ENCODE measurements around the gene THAP9.
A peak's percentile ranks its signal among the peaks of the same experiment; 100 is the strongest.

Gene THAP9

GRCh38 chr4:82889287-82889686 is 11.2 kb upstream of the THAP9 start:
- Mint-ChIP-seq H3K4me1 (ENCODE audit: low read depth) (peaks cover 34% of the 10 kb centered on the region), H3K4me3 (peak overlapping the region; percentile 87), H3K36me3 (ENCODE audit: low read depth) (peaks cover 35% of the 10 kb centered on the region), H3K9me3 (no peaks in the 10 kb centered on the region), H3K27me3 (no peaks in the 10 kb centered on the region), H3K27ac (peak overlapping the region; percentile 97)
- intact Hi-C loops (cut with micrococcal nuclease) = no loop called here

- Mint-ChIP-seq H3K4me3 (peak overlapping the region; percentile 87), H3K27ac (peak overlapping the region; percentile 97), H3K9me3 (no peaks in the 10 kb centered on the region), H3K36me3 (ENCODE audit: low read depth) (peaks cover 41% of the 10 kb centered on the region), H3K27me3 (no peaks in the 10 kb centered on the region), H3K4me1 (ENCODE audit: low read depth) (peaks cover 24% of the 10 kb centered on the region)
- intact Hi-C loops (cut with micrococcal nuclease) = loop anchor here (5.0 kb wide), 1 partner anchor 142 kb away; no protein-coding TSS in a partner anchor
Measured at GRCh38 chr4:82890528-82890900, 10.0 kb upstream of the THAP9 start.

DNA sequence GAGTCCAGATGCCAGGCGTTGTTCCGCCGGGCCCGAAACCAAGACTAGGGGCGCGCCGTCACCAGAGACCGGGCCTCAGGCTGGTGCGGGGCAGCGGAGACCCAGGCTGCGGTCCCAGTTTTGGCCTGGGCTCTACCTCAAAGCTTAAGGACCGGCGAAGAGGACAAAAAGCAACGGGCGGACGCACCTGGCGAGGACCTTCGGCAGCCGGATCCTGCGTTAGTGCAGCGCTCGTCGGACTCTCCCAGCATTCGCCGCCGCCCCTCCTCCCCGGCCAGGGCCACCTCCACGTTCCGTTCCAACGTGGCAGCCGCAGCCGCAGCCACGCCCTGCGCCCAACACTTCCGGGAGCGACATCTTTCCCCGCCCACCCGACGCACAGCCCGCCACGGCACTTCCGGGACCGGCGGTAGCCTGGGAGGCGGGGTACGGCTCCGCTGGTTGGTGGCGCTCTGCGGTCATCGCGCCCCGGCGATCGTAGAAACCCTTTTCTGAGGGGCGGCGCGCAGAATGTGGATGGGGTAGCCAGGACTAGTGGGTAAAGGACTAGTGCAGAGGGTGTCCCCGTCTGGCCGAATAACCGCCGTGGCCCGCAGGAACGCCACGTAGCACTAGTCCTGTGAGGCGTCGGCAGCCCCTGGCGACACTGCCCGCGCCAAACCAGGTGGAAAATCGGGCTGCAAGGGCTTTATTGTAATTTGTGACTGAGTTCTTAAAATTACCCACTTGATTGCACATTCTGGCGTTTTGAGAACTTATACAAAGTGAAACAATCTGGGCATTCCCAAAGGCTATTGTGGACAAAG is 9.4 kb upstream of the THAP9 start, which contains the start of gene SEC31A:
TSS of gene SEC31A (minus strand) at position 253 of the 806 bp plus-strand sequence. CDS start 9,217 bp downstream, outside the sequence.
- H3K9me3 Mint-ChIP-seq = no peaks in the 10 kb centered on the region
- H3K4me3 Mint-ChIP-seq = peak within 1 kb of the TSS; percentile 87
- H3K27ac Mint-ChIP-seq = peak within 1 kb of the TSS; percentile 97
- no peaks in the 10 kb centered on the region for H3K27me3 Mint-ChIP-seq
- peaks cover 42% of the 10 kb centered on the region for H3K36me3 Mint-ChIP-seq (ENCODE audit: low read depth)
- peaks cover 19% of the 10 kb centered on the region for H3K4me1 Mint-ChIP-seq (ENCODE audit: low read depth)
- intact Hi-C loops (cut with micrococcal nuclease) = loop anchor here (1.0 to 5.0 kb wide), 2 partner anchors 9 to 141 kb away; partner anchors contain the start of gene THAP9

- peaks cover 46% of the 10 kb centered on the region for H3K36me3 Mint-ChIP-seq (ENCODE audit: low read depth)
Measured at GRCh38 chr4:82891707-82892466, 8.6 kb upstream of the THAP9 start.

GRCh38 chr4:82892467-82892802 is 8.1 kb upstream of the THAP9 start:
- Mint-ChIP-seq H3K27me3 (no peaks in the 10 kb centered on the region), H3K27ac (no peak overlapping the region), H3K9me3 (no peaks in the 10 kb centered on the region), H3K4me3 (no peak overlapping the region), H3K4me1 (ENCODE audit: low read depth) (peaks cover 21% of the 10 kb centered on the region), H3K36me3 (ENCODE audit: low read depth) (peaks cover 52% of the 10 kb centered on the region)
- intact Hi-C loops (cut with micrococcal nuclease) = loop anchor here (5.0 kb wide), 1 partner anchor 140 kb away; no protein-coding TSS in a partner anchor

More at GRCh38 chr4:82891707-82892466, 8.6 kb upstream of the THAP9 start:
- H3K4me1 Mint-ChIP-seq (ENCODE audit: low read depth) = peaks cover 19% of the 10 kb centered on the region
- peak overlapping the region; percentile 97 for H3K27ac Mint-ChIP-seq
- intact Hi-C loops (cut with micrococcal nuclease) = loop anchor here (1.0 to 5.0 kb wide), 2 partner anchors 8 to 140 kb away; partner anchors contain the start of gene THAP9
- no peaks in the 10 kb centered on the region for H3K27me3 Mint-ChIP-seq
- peak overlapping the region; percentile 87 for H3K4me3 Mint-ChIP-seq
- no peaks in the 10 kb centered on the region for H3K9me3 Mint-ChIP-seq

DNA sequence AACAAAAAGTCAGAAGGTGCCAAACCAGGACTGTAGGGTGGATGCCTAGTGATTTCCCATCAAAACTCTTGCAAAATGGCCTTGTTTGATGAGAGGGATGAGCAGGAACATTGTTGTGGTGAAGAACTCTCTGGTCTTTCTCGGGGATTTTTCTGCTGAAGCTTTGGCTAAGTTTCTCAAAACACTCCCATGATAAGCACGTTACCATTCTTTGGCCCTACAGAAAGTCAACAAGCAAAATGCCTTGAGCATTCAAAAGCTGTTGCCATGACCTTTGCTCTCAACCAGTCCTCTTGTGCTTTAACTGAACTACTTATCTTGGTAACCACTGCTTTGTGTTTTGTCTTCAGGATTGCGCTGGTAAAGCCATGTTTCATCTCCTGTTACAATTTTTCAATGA is 6.6 kb upstream of the THAP9 start:
- Mint-ChIP-seq H3K36me3 (ENCODE audit: low read depth) (peaks cover 52% of the 10 kb centered on the region), H3K9me3 (no peaks in the 10 kb centered on the region), H3K27ac (no peak overlapping the region), H3K4me1 (ENCODE audit: low read depth) (peaks cover 21% of the 10 kb centered on the region), H3K4me3 (no peak overlapping the region), H3K27me3 (no peaks in the 10 kb centered on the region)
- intact Hi-C loops (cut with micrococcal nuclease) = loop anchor here (5.0 kb wide), 1 partner anchor 138 kb away; no protein-coding TSS in a partner anchor

DNA sequence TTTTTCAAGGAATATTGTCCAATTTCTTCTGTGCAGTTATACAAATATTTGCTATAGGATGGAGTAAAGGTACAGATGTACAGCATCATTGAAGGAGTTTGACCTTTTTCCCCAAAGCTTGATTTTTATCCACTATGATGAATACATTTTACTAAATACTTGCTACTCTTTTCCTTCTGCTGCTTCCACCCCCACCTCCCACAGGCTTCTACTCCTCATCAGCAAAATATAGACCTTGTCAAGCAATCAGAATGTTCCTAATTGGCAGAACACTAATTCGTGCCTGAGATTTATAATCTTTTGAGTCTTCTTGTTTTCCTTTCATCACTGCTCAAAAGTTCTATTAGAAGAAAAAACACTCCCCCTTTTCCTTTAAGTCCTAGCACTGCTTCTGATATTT is 3.8 kb upstream of the THAP9 start:
- H3K9me3 Mint-ChIP-seq = no peaks in the 10 kb centered on the region

GRCh38 chr4:82898322-82899243 is 2.0 kb upstream of the THAP9 start:
- intact Hi-C loops (cut with micrococcal nuclease) = no loop called here
- Mint-ChIP-seq H3K27ac (no peak overlapping the region), H3K4me1 (ENCODE audit: low read depth) (peaks cover 6% of the 10 kb centered on the region), H3K36me3 (ENCODE audit: low read depth) (peaks cover 39% of the 10 kb centered on the region), H3K9me3 (no peaks in the 10 kb centered on the region), H3K4me3 (no peak overlapping the region), H3K27me3 (no peaks in the 10 kb centered on the region)

More for the DNA sequence above, 3.8 kb upstream of the THAP9 start:
- intact Hi-C loops (cut with micrococcal nuclease) = no loop called here
- H3K27ac Mint-ChIP-seq = no peak overlapping the region
- peaks cover 39% of the 10 kb centered on the region for H3K36me3 Mint-ChIP-seq (ENCODE audit: low read depth)
- H3K4me3 Mint-ChIP-seq = no peak overlapping the region
- H3K27me3 Mint-ChIP-seq = no peaks in the 10 kb centered on the region
- peaks cover 15% of the 10 kb centered on the region for H3K4me1 Mint-ChIP-seq (ENCODE audit: low read depth)

DNA sequence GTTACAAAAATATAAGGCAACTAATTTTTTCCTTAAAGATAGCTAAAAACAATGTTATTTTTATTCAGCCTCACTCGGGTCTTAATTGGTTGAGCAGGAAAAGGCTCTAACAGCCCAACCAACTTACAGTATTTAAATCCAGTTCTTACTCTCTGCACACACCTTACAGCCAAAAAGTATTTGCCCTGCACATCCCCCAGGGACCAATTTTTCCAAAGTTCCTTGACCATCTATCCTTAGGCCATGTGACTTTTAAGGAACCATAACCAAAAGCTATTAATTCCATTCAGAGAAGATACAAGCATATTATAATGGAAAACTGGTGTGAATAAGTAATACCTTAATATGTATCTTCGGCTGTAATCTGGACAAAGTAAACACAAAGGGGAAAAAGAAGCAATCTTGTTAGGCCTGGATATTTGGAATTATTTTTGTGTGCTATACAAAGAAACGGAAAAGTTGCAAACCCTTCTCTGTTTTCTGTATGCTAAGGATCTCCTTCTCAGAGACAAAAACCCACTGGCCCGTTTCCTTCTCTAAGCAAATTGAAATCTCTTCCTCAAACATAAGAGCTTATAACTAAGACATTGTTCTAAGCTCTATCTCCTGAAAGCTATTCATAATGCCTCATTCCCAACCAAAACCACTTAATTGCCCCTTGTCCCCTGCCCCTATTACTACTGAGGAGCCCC is 1.0 kb upstream of the THAP9 start:
- Mint-ChIP-seq H3K4me1 (ENCODE audit: low read depth) (peaks cover 6% of the 10 kb centered on the region), H3K9me3 (no peaks in the 10 kb centered on the region), H3K4me3 (no peak overlapping the region), H3K27ac (no peak overlapping the region), H3K27me3 (no peaks in the 10 kb centered on the region), H3K36me3 (ENCODE audit: low read depth) (peaks cover 30% of the 10 kb centered on the region)
- intact Hi-C loops (cut with micrococcal nuclease) = loop anchor here (1.0 to 5.0 kb wide), 5 partner anchors 8 to 558 kb away; partner anchors contain the start of genes COQ2, HELQ, HNRNPD and MRPS18C

GRCh38 chr4:82900066-82900410 is 497 bp upstream of the THAP9 start:
- Mint-ChIP-seq H3K36me3 (ENCODE audit: low read depth) (peaks cover 25% of the 10 kb centered on the region), H3K4me1 (ENCODE audit: low read depth) (peaks cover 6% of the 10 kb centered on the region), H3K27ac (no peak overlapping the region), H3K4me3 (no peak overlapping the region), H3K9me3 (no peaks in the 10 kb centered on the region), H3K27me3 (no peaks in the 10 kb centered on the region)
- intact Hi-C loops (cut with micrococcal nuclease) = loop anchor here (1.0 to 5.0 kb wide), 5 partner anchors 9 to 557 kb away; partner anchors contain the start of genes COQ2, HELQ, HNRNPD and MRPS18C

DNA sequence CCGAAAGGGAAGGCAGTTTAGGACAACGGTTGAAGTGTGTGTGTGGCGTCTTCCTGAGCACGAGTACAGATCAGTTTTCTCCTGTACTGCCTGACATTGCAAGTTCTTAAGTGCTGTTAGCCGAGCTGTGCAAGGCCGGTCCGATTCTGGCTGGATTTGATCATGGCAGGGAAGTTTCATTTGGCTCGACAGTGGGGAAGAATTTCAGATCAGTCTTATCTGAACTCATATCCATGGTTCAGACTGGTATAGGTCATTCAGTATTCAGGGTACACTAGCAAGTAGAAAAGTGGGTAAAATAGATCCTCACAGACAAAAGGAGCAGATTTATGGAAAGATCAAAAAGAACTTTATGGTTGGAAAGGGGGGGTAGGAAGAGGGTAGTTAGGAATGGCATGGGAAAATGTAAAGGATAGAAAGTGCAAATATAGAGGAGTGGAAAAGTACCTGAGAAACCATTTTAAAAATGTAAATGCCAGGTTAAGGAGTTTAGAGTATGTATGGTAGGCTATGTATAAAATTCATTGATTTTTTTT is 716 bp downstream of the THAP9 start:
- H3K4me1 Mint-ChIP-seq (ENCODE audit: low read depth) = peaks cover 12% of the 10 kb centered on the region
- no peak overlapping the region for H3K4me3 Mint-ChIP-seq
- H3K27ac Mint-ChIP-seq = no peak overlapping the region
- H3K9me3 Mint-ChIP-seq = no peaks in the 10 kb centered on the region
- intact Hi-C loops (cut with micrococcal nuclease) = loop anchor here (2.0 to 5.0 kb wide), 4 partner anchors 112 to 556 kb away; partner anchors contain the start of genes COQ2, HELQ, HNRNPD and MRPS18C
- H3K36me3 Mint-ChIP-seq (ENCODE audit: low read depth) = peaks cover 16% of the 10 kb centered on the region
- no peaks in the 10 kb centered on the region for H3K27me3 Mint-ChIP-seq

DNA sequence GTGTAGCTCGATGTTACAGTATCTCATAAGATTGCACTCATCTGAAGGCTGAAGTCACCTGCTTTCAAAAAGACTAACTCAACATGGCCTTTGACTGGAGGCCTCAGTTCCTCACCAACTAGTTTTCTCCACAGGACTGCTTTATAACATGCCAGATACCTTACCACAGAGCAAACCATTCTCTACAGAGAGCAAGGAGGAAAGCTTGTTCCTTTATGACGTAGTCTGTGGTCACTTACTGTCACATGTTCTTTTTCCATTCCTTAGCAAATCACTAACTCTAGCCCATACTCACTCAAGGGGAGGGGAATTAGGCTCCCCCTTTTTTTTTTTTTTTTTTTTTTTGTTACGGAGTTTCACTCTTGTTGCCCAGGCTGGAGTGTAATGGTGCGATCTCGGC is 3.2 kb downstream of the THAP9 start:
- no peak overlapping the region for H3K27ac Mint-ChIP-seq
- H3K4me3 Mint-ChIP-seq = no peak overlapping the region
- H3K36me3 Mint-ChIP-seq (ENCODE audit: low read depth) = no peaks in the 10 kb centered on the region
- H3K4me1 Mint-ChIP-seq (ENCODE audit: low read depth) = peaks cover 6% of the 10 kb centered on the region
- no peaks in the 10 kb centered on the region for H3K27me3 Mint-ChIP-seq
- H3K9me3 Mint-ChIP-seq = no peaks in the 10 kb centered on the region
- intact Hi-C loops (cut with micrococcal nuclease) = loop anchor here (5.0 kb wide), 2 partner anchors 379 to 554 kb away; partner anchors contain the start of genes COQ2, HELQ and MRPS18C
